Adrenal gland (tissue), 5 donors: Measurements from ENCODE around the gene CORO1A.

Experiments
- POLR2A ChIP-seq, 2 donors: fragments of 450-650 bp; IDR thresholded peaks; one replicate each; pipeline ENCODE4 v1.6.1; 2017; ENCODE audit warnings: antibody characterized with exemption in 2 of 2, mild to moderate bottlenecking in 2 of 2, moderate library complexity in 1 of 2
- TF ChIP-seq, protein P1 (sequence below), 6 experiments: fragments of 450-650 bp in 4 of 6; fragments of 200-600 bp in 2 of 6; sonication (generic) in 1 of 6; IDR thresholded peaks; 1 replicate in 5 of 6; 2 replicates in 1 of 6; pipeline versions ENCODE4 v1.5.1 to v1.8.0; 2016 to 2021; ENCODE audit warnings: antibody characterized with exemption in 6 of 6, mild to moderate bottlenecking in 2 of 6, moderate library complexity in 1 of 6
- donor health status: DM: no; HTN: no; CAD: no.

DNA sequence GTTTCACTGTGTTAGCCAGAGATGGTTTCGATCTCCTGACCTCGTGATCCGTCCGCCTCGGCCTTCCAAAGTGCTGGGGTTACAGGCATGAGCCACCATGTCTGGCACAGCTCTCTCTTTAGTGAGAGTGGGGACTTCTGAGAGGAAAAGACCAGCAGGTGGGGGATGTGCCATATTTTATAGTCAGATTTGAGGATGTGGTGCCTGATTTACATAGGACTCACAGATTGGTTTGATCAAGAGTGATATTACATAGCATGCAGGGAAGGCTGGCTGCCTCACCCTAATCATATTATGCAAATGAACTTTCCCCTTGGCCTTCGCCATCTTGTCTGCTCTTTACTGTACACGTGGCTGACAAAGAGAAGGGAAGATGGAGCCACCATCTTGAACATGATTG is 32.3 kb upstream of the CORO1A start:
- TF ChIP-seq, protein P1, sequence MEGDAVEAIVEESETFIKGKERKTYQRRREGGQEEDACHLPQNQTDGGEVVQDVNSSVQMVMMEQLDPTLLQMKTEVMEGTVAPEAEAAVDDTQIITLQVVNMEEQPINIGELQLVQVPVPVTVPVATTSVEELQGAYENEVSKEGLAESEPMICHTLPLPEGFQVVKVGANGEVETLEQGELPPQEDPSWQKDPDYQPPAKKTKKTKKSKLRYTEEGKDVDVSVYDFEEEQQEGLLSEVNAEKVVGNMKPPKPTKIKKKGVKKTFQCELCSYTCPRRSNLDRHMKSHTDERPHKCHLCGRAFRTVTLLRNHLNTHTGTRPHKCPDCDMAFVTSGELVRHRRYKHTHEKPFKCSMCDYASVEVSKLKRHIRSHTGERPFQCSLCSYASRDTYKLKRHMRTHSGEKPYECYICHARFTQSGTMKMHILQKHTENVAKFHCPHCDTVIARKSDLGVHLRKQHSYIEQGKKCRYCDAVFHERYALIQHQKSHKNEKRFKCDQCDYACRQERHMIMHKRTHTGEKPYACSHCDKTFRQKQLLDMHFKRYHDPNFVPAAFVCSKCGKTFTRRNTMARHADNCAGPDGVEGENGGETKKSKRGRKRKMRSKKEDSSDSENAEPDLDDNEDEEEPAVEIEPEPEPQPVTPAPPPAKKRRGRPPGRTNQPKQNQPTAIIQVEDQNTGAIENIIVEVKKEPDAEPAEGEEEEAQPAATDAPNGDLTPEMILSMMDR (IDR thresholded peaks at IDR 0.05): no peak
- TF ChIP-seq POLR2A (IDR thresholded peaks at IDR 0.05): no peak
